Hippocampal formation (tissue), 2 donors: ENCODE measurements around the gene TLR5.

Experiments
- DNase-seq, 2 donors: peaks; one replicate each; lab custom pipeline; 2025; lab: John Stamatoyannopoulos, UW

Gene TLR5

GRCh38 chr1:223150443-223150842 lies 7.4 kb upstream of the TLR5 start:
- no peak for DNase-seq

GRCh38 chr1:223147873-223148272 lies 4.8 kb upstream of the TLR5 start:
- no peak for DNase-seq

GRCh38 chr1:223147409-223147808 lies 4.4 kb upstream of the TLR5 start:
- no peak for DNase-seq

- no peak for DNase-seq
Observed at GRCh38 chr1:223146745-223147144, 3.7 kb upstream of the TLR5 start.

- no peak for DNase-seq
Observed at GRCh38 chr1:223144914-223145313, 1.9 kb upstream of the TLR5 start.

GRCh38 chr1:223144431-223144830 lies 1.4 kb upstream of the TLR5 start:
- no peak for DNase-seq

GRCh38 chr1:223143537-223144248 lies 645 bp upstream of the TLR5 start:
- DNase-seq = peak in 1 of 2 donors; percentile 12

GRCh38 chr1:223142269-223142668 lies 779 bp downstream of the TLR5 start:
- no peak for DNase-seq

- DNase-seq = no peak
Observed at GRCh38 chr1:223140611-223141405, 2.2 kb downstream of the TLR5 start.

- DNase-seq = no peak
Observed at GRCh38 chr1:223137455-223138085, 5.5 kb downstream of the TLR5 start.

GRCh38 chr1:223136086-223136485 lies 7.0 kb downstream of the TLR5 start:
- no peak for DNase-seq

- no peak for DNase-seq
Observed at GRCh38 chr1:223135176-223135942, 7.7 kb downstream of the TLR5 start.

GRCh38 chr1:223133824-223134435 lies 9.1 kb downstream of the TLR5 start:
- DNase-seq = peak; percentile 59 to 79

- DNase-seq = no peak
Observed at GRCh38 chr1:223133306-223133823, 9.7 kb downstream of the TLR5 start.

GRCh38 chr1:223129229-223129901 lies 13.7 kb downstream of the TLR5 start:
- DNase-seq = peak in 1 of 2 donors; percentile 62

GRCh38 chr1:223126741-223127140 lies 16.3 kb downstream of the TLR5 start:
- DNase-seq = peak in 1 of 2 donors; percentile 35

GRCh38 chr1:223125766-223126165 lies 17.3 kb downstream of the TLR5 start:
- DNase-seq = no peak

GRCh38 chr1:223123011-223123610 lies 19.9 kb downstream of the TLR5 start:
- no peak for DNase-seq

GRCh38 chr1:223118418-223118817 lies 24.6 kb downstream of the TLR5 start:
- DNase-seq = no peak

GRCh38 chr1:223116950-223117349 lies 26.1 kb downstream of the TLR5 start:
- DNase-seq = no peak
